MG63 (cell line): ENCODE data around the gene ATP7B. TPM values are rescaled to one million over a fixed set of nuclear protein-coding genes. Genes with fewer than 3 reads are reported as not detected.
"Not testable (repeated sequence)": the region's sequence is repeated elsewhere in the genome, so short reads cannot be mapped to it uniquely, and the experiment has no call there.

Experiments used
- DNase-seq: peaks from one replicate; pipeline ENCODE4 v3.0.0-alpha.2; 2020
- H3K27me3 ChIP-seq: fragments of 250-450 bp; sonication (Bioruptor Pico); 2 replicates; pipeline ENCODE4 v1.5.1; 2020; ENCODE audit warnings: mild to moderate bottlenecking, moderate library complexity
- H3K36me3 ChIP-seq: fragments of 250-450 bp; sonication (Bioruptor Pico); 2 replicates; pipeline ENCODE4 v1.5.1; 2020; ENCODE audit warnings: mild to moderate bottlenecking, moderate library complexity
- H3K4me3 ChIP-seq: fragments of 250-450 bp; sonication (Bioruptor Pico); 2 replicates; pipeline ENCODE4 v1.5.1; 2020; ENCODE audit warnings: mild to moderate bottlenecking, moderate library complexity
- H3K9me3 ChIP-seq: fragments of 250-450 bp; sonication (Bioruptor Pico); 2 replicates; pipeline ENCODE4 v1.5.1; 2020; ENCODE audit warnings: mild to moderate bottlenecking, moderate library complexity
- total RNA-seq: library from RNA; depleted of rRNA; stranded (reverse); fragments of >200 nt; shearing (Covaris generic); gene quantifications from 2 replicates; pipeline ENCODE4 v1.2.3, GENCODE V29; 2014; ENCODE audit warnings: low replicate concordance

Gene ATP7B
- total RNA-seq, 1 experiment from 2014 or later: 6.9 TPM

DNA sequence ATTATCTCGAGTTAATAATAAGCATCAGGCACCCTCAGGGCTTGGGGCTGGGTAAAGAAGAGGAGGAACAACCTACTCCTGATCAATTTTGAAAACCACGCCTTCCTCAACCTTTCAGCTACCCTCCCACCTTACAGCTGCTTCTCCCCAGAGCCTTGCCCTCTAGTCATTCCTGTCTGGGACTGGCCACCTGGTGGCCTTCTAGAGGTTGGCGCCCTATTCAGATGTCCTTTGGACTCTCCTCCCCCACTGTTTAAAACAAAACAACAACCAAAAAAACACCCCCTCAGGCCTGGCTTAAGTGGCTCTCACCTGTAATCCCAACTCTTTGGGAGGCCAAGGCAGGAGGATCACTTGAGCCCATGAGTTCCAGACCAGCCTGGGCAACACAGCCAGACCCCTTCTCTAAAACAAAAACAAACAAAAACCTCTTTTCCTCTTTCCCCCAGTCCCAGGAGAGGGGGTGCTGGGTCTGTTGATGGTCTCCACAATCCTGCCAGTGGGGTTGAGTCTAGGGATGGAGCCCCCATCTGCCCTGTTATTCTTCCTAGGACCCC is 87.2 kb downstream of the ATP7B start:
- DNase-seq: no peak
- no peaks in the 10 kb centered on the region for H3K36me3 ChIP-seq
- H3K4me3 ChIP-seq: no peak overlapping the region

DNA sequence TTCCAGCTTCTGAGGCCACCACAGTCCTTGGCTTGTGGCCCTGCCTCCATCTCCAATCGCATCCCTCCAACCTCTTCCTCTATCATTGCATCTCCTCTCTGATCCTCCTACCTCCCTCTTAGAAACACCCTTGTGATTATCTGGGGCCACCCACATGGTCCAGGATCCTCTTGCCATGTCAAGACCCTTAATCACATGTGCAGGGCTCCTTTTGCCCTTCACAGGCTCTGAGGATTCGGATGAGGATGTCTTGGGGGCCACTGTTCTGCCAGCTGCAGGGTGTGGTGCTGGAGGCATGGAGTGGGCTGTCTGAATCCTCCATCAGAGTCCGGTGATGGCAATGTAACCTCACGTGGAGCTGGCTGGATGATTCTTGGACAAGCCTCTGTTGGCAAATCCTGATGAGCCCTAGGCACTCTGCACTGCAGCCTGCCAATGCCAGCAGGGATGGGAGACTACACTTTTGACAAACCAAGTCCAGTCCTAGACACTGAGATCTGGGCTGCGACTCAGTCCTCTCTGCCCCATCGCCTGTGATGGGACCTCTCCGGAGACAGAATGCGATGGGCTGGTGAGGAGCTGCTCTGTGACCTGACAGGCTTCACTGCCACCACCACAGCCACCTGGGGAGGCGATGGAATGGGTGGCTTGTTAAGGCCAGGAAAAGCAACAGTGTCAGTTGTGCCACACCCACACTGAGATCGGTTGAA is 88.3 kb downstream of the ATP7B start:
- no peak for DNase-seq
- Histone ChIP-seq H3K27me3 (no peaks in the 10 kb centered on the region), H3K4me3 (no peak overlapping the region), H3K36me3 (no peaks in the 10 kb centered on the region), H3K9me3 (no peaks in the 10 kb centered on the region)

More for the DNA sequence above, 87.2 kb downstream of the ATP7B start:
- Histone ChIP-seq H3K27me3 (no peaks in the 10 kb centered on the region), H3K9me3 (no peaks in the 10 kb centered on the region)

DNA sequence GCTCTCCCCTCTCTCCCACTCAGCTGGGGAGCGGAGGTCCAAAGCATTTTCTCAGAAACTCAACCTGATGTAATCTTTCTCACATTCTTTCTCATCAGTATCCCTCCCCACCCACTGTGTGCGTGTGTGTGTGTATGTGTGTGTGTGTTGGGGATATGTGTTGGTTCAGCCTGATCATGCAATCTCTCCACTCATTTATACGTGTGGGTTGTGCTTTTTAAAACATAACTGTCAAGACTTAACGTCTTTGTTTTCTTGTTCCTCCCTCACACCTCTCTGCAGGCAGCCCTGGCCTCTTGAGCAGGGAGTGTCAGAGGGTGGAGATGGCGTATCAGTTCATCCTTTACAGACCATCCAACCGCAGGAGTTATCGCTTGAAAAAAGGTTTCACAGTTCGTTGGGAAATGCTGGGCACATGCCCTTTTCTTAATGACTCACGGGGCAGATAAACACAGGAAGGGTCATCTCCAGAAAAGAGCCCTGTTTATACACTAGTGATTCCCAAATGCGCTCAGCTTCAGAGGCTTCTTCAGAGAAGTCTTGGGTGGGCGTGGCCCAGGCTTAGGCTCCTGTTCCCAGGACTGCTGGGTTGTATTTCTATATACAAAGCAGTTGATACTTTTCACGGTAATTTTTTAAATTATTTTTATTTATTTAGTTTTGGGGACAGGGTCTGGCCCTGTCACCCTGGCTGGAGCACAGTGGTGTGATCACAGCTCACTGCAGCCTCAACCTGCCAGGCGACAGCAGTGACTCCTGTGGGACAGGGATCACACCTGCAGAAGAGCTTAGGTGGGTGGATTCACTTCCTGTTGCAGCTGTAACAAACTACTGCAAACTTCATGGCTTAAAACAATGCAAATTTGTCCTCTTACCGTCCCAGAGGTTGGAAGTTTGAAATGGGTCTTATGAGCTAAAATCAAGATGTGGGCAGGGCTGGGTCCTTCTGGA is 89.2 kb downstream of the ATP7B start:
- H3K27me3 ChIP-seq: no peaks in the 10 kb centered on the region
- no peak for DNase-seq
- H3K4me3 ChIP-seq: no peak overlapping the region
- H3K36me3 ChIP-seq: no peaks in the 10 kb centered on the region
- H3K9me3 ChIP-seq: no peaks in the 10 kb centered on the region

DNA sequence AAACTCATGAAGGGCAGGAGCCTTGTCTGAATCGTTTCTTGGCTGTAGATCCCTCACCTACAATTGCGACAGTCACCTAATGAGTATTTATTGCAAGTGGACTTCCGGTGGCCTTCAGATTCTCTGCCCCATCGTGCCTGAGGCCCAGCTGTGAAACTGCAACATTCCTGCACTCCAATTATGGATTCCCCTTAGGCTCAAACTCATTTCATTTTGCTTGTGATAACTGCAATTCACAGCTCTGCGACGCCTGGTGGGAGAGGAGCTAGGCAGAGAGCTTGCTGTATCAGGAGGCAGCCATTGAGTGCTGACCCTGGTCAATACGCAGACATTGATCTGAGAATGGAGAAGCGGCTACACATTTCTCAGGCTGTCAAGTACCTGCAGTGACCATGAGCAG is 90.5 kb downstream of the ATP7B start:
- Histone ChIP-seq H3K27me3 (no peaks in the 10 kb centered on the region), H3K9me3 (no peaks in the 10 kb centered on the region), H3K36me3 (no peaks in the 10 kb centered on the region), H3K4me3 (no peak overlapping the region)
- DNase-seq: no peak

DNA sequence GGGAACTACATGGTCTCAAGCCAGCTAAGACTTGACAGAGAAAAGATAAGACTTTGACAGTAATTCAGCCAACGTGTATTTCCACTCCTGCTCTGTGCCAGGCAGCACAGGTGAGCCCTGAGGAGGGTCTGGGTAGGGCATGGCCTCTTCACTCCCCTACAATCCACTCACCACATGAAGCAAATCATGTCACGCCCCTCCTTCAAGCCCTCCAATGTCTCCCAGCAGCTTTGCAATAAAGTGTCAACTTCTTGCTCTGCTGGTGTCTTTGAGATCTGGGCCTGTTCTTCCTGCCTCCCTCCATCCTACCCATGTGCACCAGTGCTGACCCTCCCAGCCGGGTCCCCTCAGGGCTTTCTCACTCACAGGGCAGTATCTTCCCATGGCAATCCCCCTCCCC is 91.0 kb downstream of the ATP7B start:
- DNase-seq: no peak
- H3K27me3 ChIP-seq: no peaks in the 10 kb centered on the region
- no peak overlapping the region for H3K4me3 ChIP-seq
- no peaks in the 10 kb centered on the region for H3K9me3 ChIP-seq
- no peaks in the 10 kb centered on the region for H3K36me3 ChIP-seq

DNA sequence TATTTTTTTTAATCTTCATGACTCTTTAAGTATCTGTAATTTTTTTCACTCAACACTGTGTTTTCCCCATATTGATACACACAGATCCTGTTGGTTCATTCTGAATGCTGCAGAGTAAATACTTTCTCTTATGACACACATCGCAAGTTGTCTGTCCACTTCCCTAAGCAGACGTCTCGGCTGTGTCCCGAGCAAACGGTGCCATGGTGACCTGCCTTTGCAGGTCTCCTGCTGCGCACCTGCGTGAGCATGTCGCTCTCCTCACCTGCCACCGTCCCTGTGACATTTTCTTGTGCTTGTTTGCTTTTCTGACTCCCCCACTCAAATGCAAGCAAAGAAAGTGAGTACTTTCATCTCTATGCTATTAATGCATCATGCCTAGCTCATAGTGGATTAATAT is 91.7 kb downstream of the ATP7B start:
- no peak overlapping the region for H3K4me3 ChIP-seq

DNA sequence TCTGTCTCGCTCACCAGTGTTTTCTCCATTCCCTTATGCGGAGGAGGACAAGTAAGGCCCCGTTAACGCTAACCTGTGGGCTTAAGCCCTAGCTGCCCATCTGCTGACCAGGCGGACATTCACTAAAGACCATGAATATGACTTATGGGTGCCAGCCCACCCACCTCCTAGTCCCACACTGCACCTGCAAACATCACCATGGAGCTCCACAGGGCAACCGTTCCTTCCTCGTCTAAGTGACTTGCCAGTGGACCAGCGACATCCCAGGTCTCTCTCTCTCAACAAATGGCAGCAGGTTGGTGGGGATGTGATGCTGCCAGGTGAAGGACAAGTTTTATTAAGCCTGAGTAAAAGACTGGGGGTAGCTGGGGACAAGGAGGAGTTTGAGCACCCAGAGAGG is 94.3 kb downstream of the ATP7B start:
- H3K27me3 ChIP-seq: no peaks in the 10 kb centered on the region

More for the DNA sequence above, 91.7 kb downstream of the ATP7B start:
- no peak for DNase-seq
- no peaks in the 10 kb centered on the region for H3K9me3 ChIP-seq
- H3K27me3 ChIP-seq: no peaks in the 10 kb centered on the region
- H3K36me3 ChIP-seq: no peaks in the 10 kb centered on the region

DNA sequence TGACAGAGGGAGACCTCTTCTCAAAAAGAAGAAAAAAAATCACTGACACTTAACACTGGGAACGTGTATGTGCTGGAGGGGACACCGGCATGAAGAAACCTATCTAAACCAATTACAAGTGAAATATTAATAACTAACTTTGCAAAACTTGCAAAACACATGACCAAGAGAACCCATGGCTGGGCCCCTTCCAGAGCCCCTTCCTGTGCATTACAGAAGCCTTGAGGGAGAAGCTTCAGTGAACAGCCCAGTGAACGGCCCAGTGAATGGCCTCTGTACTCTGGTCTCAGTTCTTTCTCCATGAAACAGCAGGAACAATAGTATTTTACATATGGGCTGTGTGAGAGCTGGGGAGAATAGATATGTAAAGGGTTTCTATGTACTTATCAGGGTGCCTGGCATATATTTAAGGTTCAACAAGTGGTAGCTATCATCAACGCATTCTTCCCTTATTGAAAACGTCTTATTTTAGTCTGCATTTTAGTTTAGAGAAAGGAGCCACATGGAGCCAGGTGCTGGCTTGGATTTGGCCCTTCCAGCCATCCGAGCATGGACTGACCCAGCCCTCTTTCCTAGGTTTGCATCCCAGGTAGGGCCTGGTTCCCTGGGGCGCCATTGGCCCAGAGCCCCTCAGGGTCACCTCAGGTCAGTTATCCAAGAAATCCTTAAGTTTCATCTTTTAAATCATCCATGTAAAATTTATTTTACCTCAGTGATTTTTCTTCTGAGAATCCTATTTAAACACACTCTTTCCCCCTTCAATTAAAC is 95.0 kb downstream of the ATP7B start:
- Histone ChIP-seq H3K9me3 (no peaks in the 10 kb centered on the region), H3K4me3 (no peak overlapping the region), H3K36me3 (no peaks in the 10 kb centered on the region), H3K27me3 (no peaks in the 10 kb centered on the region)
- DNase-seq: no peak

More for the DNA sequence above, 94.3 kb downstream of the ATP7B start:
- DNase-seq: no peak
- Histone ChIP-seq H3K4me3 (no peak overlapping the region), H3K9me3 (no peaks in the 10 kb centered on the region), H3K36me3 (no peaks in the 10 kb centered on the region)

DNA sequence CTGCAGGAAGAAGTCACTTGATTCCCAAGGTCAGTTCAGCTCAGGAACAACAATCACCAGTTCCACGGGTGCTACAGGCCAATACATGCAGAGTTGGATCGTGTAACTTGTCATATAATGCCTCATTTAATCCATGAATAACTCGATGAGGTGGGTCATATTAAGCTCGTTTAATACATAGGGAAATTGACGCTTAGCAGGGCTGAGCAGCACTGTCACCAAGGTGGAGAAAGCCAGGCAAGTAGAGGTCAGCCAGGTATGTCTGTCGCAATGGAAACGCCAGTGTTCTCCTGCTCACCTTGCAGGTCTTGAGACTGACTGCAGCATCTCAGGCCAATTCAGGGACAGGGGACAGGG is 97.1 kb downstream of the ATP7B start:
- no peak for DNase-seq
- Histone ChIP-seq H3K36me3 (no peaks in the 10 kb centered on the region), H3K9me3 (no peaks in the 10 kb centered on the region), H3K27me3 (no peaks in the 10 kb centered on the region; the same call in 1 of the 2 replicates), H3K4me3 (no peak overlapping the region)

DNA sequence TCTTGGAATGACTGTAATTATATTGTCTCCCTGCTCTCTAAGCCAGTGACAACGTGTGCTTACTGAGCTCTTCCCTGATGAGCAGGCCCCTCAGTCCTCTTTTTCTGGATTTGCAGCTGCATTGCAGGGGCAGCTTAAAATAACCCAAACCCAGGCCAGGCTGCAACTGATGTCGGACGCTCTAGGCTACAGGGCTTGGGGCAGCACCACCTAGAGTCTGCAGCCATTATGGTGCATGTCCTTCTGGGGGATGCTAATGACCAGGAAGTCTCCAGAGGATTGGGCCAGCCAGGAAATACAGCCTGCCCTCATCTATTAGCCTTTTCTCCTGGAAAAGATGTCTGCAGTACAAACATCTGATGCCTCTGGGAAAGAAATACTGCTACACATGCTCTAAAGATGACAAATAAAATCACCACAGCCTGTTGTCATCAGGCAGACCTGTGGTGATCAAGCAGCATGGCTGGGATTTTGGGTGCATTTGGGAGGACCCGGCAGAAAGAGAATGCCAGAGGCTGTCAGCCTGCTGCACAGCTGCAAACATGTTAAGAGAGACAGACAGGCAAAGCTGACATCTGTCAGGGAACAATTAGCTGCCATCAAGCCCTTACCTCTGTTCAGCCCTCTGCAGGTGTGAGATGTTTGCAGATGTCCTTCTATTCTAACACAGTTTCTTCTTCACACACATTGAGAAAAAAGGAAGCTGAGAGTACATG is 97.7 kb downstream of the ATP7B start:
- DNase-seq: no peak

DNA sequence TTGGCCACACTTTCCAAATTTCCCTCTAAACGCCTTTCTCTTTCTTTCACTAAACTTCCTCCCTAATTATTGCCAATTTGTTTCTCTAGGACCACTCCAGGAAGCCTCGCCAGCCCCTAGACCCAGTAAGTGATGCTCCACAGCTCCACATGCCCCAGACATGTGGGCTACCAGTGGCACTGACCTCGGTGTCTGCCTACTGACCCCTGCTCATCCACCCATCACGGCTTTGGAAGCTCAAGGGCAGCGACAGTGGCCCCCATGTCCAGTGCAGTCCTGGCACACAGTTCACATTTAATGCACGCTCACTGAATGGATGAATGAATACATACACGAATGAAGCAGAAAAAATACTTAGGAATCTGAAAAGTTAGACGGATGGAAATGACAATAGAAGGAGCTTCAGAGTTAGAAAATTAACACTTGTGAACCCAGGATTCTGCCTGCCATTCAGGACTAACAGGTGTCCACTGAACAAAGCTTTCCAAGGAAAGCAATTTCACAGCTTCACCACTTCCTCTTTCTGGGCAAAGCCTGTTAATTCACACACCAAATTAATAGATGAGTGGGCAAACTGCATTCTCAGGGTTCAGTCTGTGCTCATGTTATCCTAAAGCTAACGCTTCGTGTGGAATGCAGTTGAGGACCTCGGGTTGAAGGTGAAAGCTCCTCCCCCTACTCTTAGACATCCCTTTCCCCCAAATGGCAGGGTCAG is 98.6 kb downstream of the ATP7B start:
- no peaks in the 10 kb centered on the region for H3K36me3 ChIP-seq
- no peak for DNase-seq
- H3K27me3 ChIP-seq: no peaks in the 10 kb centered on the region; the same call in 1 of the 2 replicates
- H3K9me3 ChIP-seq: no peaks in the 10 kb centered on the region
- no peak overlapping the region for H3K4me3 ChIP-seq

More for the DNA sequence above, 97.7 kb downstream of the ATP7B start:
- Histone ChIP-seq H3K4me3 (no peak overlapping the region), H3K36me3 (no peaks in the 10 kb centered on the region), H3K9me3 (no peaks in the 10 kb centered on the region), H3K27me3 (no peaks in the 10 kb centered on the region; the same call in 1 of the 2 replicates)

DNA sequence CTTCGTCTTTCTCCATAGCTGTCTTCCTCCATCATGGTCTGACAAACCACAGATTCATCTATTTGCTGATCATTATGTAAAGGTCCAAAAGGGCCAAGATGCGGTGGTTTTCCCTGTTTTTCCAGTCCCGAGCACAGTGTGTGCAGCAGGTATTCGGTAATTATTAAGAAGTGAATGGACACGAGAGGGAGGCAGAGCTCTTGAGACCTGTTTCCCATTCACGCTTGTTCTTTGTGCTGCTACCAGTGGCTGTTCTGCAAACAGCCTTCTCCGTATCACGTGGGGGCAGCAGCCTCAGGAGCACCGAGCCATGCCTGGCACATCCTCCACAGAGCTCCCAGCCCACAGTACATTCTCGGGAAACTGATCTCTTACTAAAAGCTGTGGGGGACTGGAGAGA is 99.2 kb downstream of the ATP7B start:
- Histone ChIP-seq H3K27me3 (no peaks in the 10 kb centered on the region; the same call in 1 of the 2 replicates), H3K4me3 (no peak overlapping the region), H3K36me3 (no peaks in the 10 kb centered on the region), H3K9me3 (no peaks in the 10 kb centered on the region)
- peak; percentile 11 for DNase-seq

DNA sequence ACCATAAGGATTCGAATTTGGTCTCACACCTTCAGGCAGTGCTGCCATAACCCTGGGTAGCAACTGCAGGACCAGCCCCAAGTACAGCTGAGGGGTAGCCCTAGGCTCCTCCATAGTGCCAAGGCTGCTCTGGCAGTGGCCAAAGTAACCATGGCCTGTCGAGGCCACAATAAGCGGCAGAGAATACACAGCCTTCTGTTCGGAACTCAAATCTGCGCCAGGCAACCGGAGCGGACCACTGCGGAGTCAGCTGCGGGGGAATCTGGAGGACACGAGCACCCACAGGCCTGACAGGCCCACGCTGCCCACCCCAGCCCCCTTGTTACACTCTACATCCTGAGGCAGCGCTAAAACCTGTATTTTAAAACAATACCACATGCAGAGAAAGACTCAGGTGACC is 100.7 kb downstream of the ATP7B start:
- H3K27me3 ChIP-seq: no peaks in the 10 kb centered on the region; the same call in 1 of the 2 replicates
- no peaks in the 10 kb centered on the region for H3K9me3 ChIP-seq
- H3K4me3 ChIP-seq: no peak overlapping the region
- no peak for DNase-seq
- no peaks in the 10 kb centered on the region for H3K36me3 ChIP-seq

DNA sequence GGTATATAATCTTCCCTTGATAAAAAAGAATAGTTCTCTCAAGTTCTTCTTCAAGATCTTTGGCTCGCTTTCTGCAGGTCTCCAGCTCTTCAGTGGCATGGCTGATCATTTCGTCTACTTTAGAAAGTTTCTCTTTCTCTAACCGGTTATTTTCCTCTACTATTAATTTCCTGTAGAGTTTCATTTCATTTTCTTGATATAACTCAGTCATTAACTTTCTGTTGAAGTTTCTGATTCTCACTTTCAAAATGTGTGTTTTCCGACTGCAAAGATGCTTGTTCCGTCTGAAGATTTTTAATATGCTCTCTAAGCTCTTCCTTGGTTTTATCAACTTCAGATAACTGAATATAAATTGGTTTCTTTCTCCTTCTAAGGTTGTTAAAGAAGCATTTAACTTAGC is 102.0 kb downstream of the ATP7B start:
- DNase-seq, H3K9me3 ChIP-seq, H3K36me3 ChIP-seq, H3K27me3 ChIP-seq, H3K4me3 ChIP-seq: not testable (repeated sequence)

DNA sequence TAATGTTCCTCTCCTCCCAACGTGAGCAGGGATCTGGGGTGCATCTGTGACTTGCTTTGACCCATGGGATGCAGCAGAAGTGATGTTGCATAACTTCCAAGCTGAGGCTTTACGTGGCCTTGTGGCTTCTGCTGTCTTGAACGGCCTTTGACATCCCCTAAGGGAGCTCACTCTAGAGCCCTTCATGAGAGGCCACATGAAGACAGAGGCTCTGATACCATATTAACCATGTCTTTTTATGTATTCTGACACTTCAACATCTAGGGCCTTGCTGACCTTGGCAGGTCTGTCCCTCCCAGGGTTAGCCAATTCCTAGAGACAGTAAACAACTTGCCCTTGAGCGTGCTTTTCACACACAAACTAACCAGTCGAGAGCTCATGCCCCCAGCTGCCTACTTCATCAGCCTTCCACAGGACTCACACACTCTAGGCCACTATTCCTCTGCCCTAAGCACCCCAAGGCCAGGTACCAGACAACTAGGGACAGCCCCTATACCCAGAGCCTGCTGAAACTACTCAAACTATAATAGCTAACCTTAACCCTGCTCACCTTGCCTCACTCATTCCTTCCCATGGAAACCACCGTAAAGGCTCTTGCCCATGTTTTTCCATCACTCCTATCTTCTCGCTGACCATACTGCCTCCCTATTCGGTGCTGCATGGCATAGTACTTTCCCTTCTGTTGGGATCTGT is 104.1 kb downstream of the ATP7B start:
- no peak for DNase-seq
- Histone ChIP-seq H3K36me3 (no peaks in the 10 kb centered on the region), H3K9me3 (no peaks in the 10 kb centered on the region), H3K4me3 (no peak overlapping the region), H3K27me3 (no peaks in the 10 kb centered on the region; the same call in 1 of the 2 replicates)
